Endothelial cell of umbilical vein (primary cell): ENCODE measurements around the gene CREBL2. TPM values are rescaled to one million over a fixed set of nuclear protein-coding genes. Genes with fewer than 3 reads are reported as not detected.

Source experiments
- BruUV-seq: library from RNA; stranded (reverse); fragments of 400-500 nt; replicated peaks from 2 replicates; lab custom pipeline; 2021; lab: Mats Ljungman, UMichigan
- CTCF ChIA-PET: fragments of 300-600, 350-600 bp; sonication (Branson Sonifier 250); formaldehyde crosslinking; loops from one replicate; lab custom pipeline; 2021; ENCODE audit warnings: antibody characterized with exemption, inconsistent platforms; lab: Charles Lee
- POLR2A ChIA-PET: fragments of 300-600, 350-600 bp; sonication (Branson Sonifier 250); formaldehyde crosslinking; loops from one replicate; lab custom pipeline; 2021; ENCODE audit warnings: antibody characterized with exemption, inconsistent platforms; lab: Charles Lee
- DNase-seq: peaks from one replicate; pipeline ENCODE4 v3.0.0-alpha.2; 2011; ENCODE audit warnings: low read depth, low spot score
- FAIRE-seq: peaks from 2 replicates; lab custom pipeline; 2011; peaks lifted over from hg19 to GRCh38; lab: Jason Lieb, UNC
- H2AFZ ChIP-seq: 2 replicates; pipeline ENCODE4 v1.6.0; 2012; ENCODE audit warnings: low read depth, low read length, control low read depth, inconsistent platforms
- H3K27ac ChIP-seq: 2 replicates; pipeline ENCODE4 v1.5.1; 2011; ENCODE audit warnings: low read depth, mild to moderate bottlenecking, control low read depth, low read length, moderate library complexity; ENCODE audit not compliant: insufficient read depth
- H3K27me3 ChIP-seq, 2 experiments: 2 replicates each; pipeline versions ENCODE4 v1.6.0 to v1.6.1; 2011; ENCODE audit warnings: low read length in 2 of 2, mixed read lengths in 1 of 2; ENCODE audit not compliant: control insufficient read depth in 2 of 2, insufficient read depth in 2 of 2
- H3K36me3 ChIP-seq, 2 experiments: 2 replicates in 1 of 2; 3 replicates in 1 of 2; pipeline ENCODE4 v1.5.1; 2011; ENCODE audit warnings: low read length in 2 of 2, mild to moderate bottlenecking in 1 of 2, moderate library complexity in 1 of 2; ENCODE audit not compliant: control insufficient read depth in 2 of 2, insufficient read depth in 2 of 2; ENCODE audit errors: extremely low read depth in 1 of 2
- H3K4me1 ChIP-seq: 3 replicates; pipeline ENCODE4 v1.5.1; 2011; ENCODE audit warnings: mild to moderate bottlenecking, low read length; ENCODE audit not compliant: control insufficient read depth, insufficient read depth; ENCODE audit errors: extremely low read depth
- H3K4me2 ChIP-seq: 2 replicates; pipeline ENCODE4 v1.6.1; 2011; ENCODE audit warnings: low read length, control low read depth, mixed read lengths; ENCODE audit not compliant: insufficient read depth
- H3K4me3 ChIP-seq, 3 experiments: fragments of 200-600 bp in 1 of 3; sonication (generic), shearing (Covaris generic) in 1 of 3; replicated peaks in 1 of 3; 2 replicates each; pipeline ENCODE4 v1.5.1; 2011 to 2016; ENCODE audit warnings: control low read depth in 3 of 3, low read length in 3 of 3, mild to moderate bottlenecking in 2 of 3, inconsistent platforms in 1 of 3, low read depth in 1 of 3, moderate library complexity in 1 of 3; ENCODE audit not compliant: insufficient read depth in 1 of 3
- H3K79me2 ChIP-seq: 2 replicates; pipeline ENCODE4 v1.6.0; 2012; ENCODE audit warnings: low read length, inconsistent platforms; ENCODE audit not compliant: control insufficient read depth, insufficient read depth
- H3K9ac ChIP-seq: replicated peaks from 2 replicates; pipeline ENCODE3; 2011; ENCODE audit warnings: low read length, control low read depth; ENCODE audit not compliant: insufficient read depth; ENCODE audit errors: extremely low read depth
- H3K9me1 ChIP-seq: replicated peaks from 3 replicates; pipeline ENCODE4 v1.6.0; 2011; ENCODE audit warnings: mild to moderate bottlenecking, low read length; ENCODE audit not compliant: control insufficient read depth, insufficient read depth; ENCODE audit errors: extremely low read depth
- H3K9me3 ChIP-seq: replicated peaks from 2 replicates; pipeline ENCODE4 v1.5.1; 2012; ENCODE audit warnings: low read length, inconsistent platforms; ENCODE audit not compliant: control insufficient read depth, insufficient read depth
- H4K20me1 ChIP-seq: replicated peaks from 2 replicates; pipeline ENCODE3; 2011; ENCODE audit warnings: mild to moderate bottlenecking, low read length; ENCODE audit not compliant: control insufficient read depth, insufficient read depth; ENCODE audit errors: extremely low read depth
- EZH2 ChIP-seq: IDR thresholded peaks from 2 replicates; pipeline ENCODE4 v1.6.1; 2012; ENCODE audit warnings: borderline replicate concordance, low read depth, mild to moderate bottlenecking, moderate library complexity, low read length, inconsistent platforms; ENCODE audit not compliant: severe bottlenecking
- FOS ChIP-seq: IDR thresholded peaks from 2 replicates; pipeline ENCODE4 v1.6.1; 2011; ENCODE audit warnings: mild to moderate bottlenecking, low read length, moderate library complexity, borderline replicate concordance; ENCODE audit not compliant: insufficient read depth
- GATA2 ChIP-seq: IDR thresholded peaks from 2 replicates; pipeline ENCODE4 v1.7.0; 2011; ENCODE audit warnings: low read depth, mild to moderate bottlenecking, moderate library complexity, mixed read lengths, low read length; ENCODE audit not compliant: insufficient read length, insufficient read depth
- JUN ChIP-seq: IDR thresholded peaks from 2 replicates; pipeline ENCODE4 v1.6.1; 2011; ENCODE audit warnings: borderline replicate concordance, low read depth; ENCODE audit not compliant: insufficient read length, insufficient read depth
- MYC ChIP-seq: IDR thresholded peaks from one replicate; pipeline ENCODE4 v1.6.1; 2011; ENCODE audit warnings: mild to moderate bottlenecking, low read depth, low read length
- POLR2A ChIP-seq: IDR thresholded peaks from 2 replicates; pipeline ENCODE4 v1.6.1; 2012; ENCODE audit warnings: low read depth, mild to moderate bottlenecking, control low read depth, low read length
- POLR2AphosphoS5 ChIP-seq: IDR thresholded peaks from 2 replicates; pipeline ENCODE4 v1.6.1; 2012; ENCODE audit warnings: low read depth, mild to moderate bottlenecking, control low read depth, low read length, moderate library complexity; ENCODE audit not compliant: insufficient read depth
- dilution Hi-C: fragments of 300-500 bp; cut with MboI; formaldehyde crosslinking; loops from one replicate; pipeline ENCODE4 v1.15.0; 2019; ENCODE audit warnings: low sequenced_read_pairs; ENCODE audit not compliant: extremely low pct_ligation_motif_present
- intact Hi-C: fragments of 100-400 bp; cut with micrococcal nuclease; formaldehyde crosslinking; loops from one replicate; pipeline ENCODE4 v1.10.0; 2022
- polyA plus RNA-seq, 4 experiments: library from polyadenylated mRNA; depleted of rRNA in 3 of 4; stranded (reverse) in 3 of 4; unstranded in 1 of 4; fragments of >200 nt; gene quantifications; 2 replicates each; pipeline versions ENCODE4 v1.2.1 to v1.2.3, GENCODE V29; 2011 to 2012; ENCODE audit warnings: missing spikeins in 1 of 4
- total RNA-seq: library from RNA; stranded (reverse); gene quantifications from 2 replicates; pipeline ENCODE4 v1.2.3, GENCODE V29; 2021
- TF ChIP-seq, protein P1 (sequence below), 2 donors: IDR thresholded peaks; 1 replicate in 1 of 2; 2 replicates in 1 of 2; pipeline ENCODE4 v1.5.1; 2011; ENCODE audit warnings: low read length in 2 of 2, mild to moderate bottlenecking in 2 of 2, moderate library complexity in 2 of 2, control low read depth in 1 of 2, inconsistent platforms in 1 of 2, low read depth in 1 of 2; ENCODE audit not compliant: insufficient read depth in 1 of 2; ENCODE audit errors: extremely low read depth in 1 of 2
- TF ChIP-seq, protein P2 (sequence below): IDR thresholded peaks from 2 replicates; pipeline ENCODE4 v1.6.1; 2011; ENCODE audit not compliant: insufficient read depth, insufficient read length

CREBL2 gene
- total and polyA plus RNA-seq, 2 donors (not counting 3 experiments of a cell fraction or from before 2014, with no cell fraction given): 10.5 to 19.4 TPM

DNA sequence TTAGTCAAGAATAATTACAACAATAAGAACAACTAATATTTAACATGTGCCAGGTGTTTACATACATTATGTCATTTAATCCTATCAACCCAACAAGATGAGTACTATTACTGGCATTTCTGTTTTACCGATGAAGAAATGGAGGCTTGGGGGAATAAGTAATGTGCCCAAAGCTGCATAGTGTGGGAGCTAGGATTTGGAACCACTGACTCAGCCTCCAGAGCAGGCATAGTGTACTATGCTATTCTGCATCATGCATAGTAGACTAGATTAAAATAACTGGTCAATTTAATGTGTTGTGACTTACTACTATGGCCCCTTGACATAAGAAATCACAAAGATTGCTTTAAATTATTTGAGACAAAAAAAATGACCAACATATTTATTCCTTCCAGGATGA is 74.8 kb downstream of the CREBL2 start:
- Histone ChIP-seq H4K20me1 (no peaks in the 10 kb centered on the region), H3K4me3 (no peak overlapping the region), H3K9ac (no peak overlapping the region), H3K27ac (no peak overlapping the region), H3K4me2 (no peak overlapping the region), H3K79me2 (no peaks in the 10 kb centered on the region), H3K9me1 (no peaks in the 10 kb centered on the region), H3K4me1 (peaks cover 11% of the 10 kb centered on the region), H3K27me3 (peaks cover 8 to 17% of the 10 kb centered on the region in 2 experiments), H3K36me3 (no peaks in the 10 kb centered on the region), H2AFZ (no peak overlapping the region), H3K9me3 (no peaks in the 10 kb centered on the region)
- no peak for DNase-seq
- dilution Hi-C loops (no loop called here), intact Hi-C loops (no loop called here)
- FAIRE-seq: no peak
- ChIA-PET POLR2A (no interaction called here), CTCF (no interaction called here)
- no peak for TF ChIP-seq POLR2AphosphoS5
- TF ChIP-seq, protein P1, sequence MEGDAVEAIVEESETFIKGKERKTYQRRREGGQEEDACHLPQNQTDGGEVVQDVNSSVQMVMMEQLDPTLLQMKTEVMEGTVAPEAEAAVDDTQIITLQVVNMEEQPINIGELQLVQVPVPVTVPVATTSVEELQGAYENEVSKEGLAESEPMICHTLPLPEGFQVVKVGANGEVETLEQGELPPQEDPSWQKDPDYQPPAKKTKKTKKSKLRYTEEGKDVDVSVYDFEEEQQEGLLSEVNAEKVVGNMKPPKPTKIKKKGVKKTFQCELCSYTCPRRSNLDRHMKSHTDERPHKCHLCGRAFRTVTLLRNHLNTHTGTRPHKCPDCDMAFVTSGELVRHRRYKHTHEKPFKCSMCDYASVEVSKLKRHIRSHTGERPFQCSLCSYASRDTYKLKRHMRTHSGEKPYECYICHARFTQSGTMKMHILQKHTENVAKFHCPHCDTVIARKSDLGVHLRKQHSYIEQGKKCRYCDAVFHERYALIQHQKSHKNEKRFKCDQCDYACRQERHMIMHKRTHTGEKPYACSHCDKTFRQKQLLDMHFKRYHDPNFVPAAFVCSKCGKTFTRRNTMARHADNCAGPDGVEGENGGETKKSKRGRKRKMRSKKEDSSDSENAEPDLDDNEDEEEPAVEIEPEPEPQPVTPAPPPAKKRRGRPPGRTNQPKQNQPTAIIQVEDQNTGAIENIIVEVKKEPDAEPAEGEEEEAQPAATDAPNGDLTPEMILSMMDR (IDR thresholded peaks at IDR 0.05; ENCODE audit: extremely low read depth in 1 of 2, insufficient read depth in 1 of 2, low read depth in 1 of 2, low read length in 2 of 2): no peak
- BruUV-seq: no TSS peak

DNA sequence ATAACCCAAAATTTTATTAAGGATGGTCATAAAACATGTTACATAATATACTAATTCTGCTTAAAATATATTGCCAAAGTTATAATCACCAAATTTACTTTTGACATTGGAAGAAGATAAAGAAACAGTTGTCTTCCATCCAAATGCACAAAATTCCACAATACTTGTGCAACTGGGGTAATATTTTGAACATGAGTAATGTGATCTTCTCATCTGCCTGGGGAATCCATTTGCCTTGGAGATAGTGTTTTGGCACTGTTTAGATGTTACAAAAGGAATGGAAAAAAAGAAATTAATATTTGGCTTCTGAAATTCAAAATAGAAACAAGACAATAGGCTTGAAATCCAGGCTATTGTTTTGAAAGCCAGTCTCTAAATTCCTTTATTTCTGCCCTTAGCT is 75.2 kb downstream of the CREBL2 start:
- ChIA-PET POLR2A (no interaction called here), CTCF (no interaction called here)
- intact Hi-C loops (no loop called here), dilution Hi-C loops (no loop called here)
- TF ChIP-seq, protein P2, sequence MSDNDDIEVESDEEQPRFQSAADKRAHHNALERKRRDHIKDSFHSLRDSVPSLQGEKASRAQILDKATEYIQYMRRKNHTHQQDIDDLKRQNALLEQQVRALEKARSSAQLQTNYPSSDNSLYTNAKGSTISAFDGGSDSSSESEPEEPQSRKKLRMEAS: no peak
- TF ChIP-seq GATA2 (no peak), JUN (no peak), POLR2AphosphoS5 (no peak), MYC (no peak), POLR2A (no peak), EZH2 (no peak), FOS (no peak)
- TF ChIP-seq, protein P1 (IDR thresholded peaks at IDR 0.05; ENCODE audit: extremely low read depth in 1 of 2, insufficient read depth in 1 of 2, low read depth in 1 of 2, low read length in 2 of 2): no peak
- Histone ChIP-seq H3K27ac (no peak overlapping the region), H3K9ac (no peak overlapping the region), H3K36me3 (no peaks in the 10 kb centered on the region), H3K9me3 (no peaks in the 10 kb centered on the region), H3K4me1 (peaks cover 11% of the 10 kb centered on the region), H4K20me1 (no peaks in the 10 kb centered on the region), H2AFZ (no peak overlapping the region), H3K4me3 (no peak overlapping the region), H3K27me3 (peaks cover 7 to 14% of the 10 kb centered on the region in 2 experiments), H3K4me2 (no peak overlapping the region), H3K9me1 (no peaks in the 10 kb centered on the region), H3K79me2 (no peaks in the 10 kb centered on the region)
- FAIRE-seq (no peak), DNase-seq (no peak)
- no TSS peak for BruUV-seq
